Erythroblast (primary cell): Measurements from ENCODE around the gene NKX1-1.

Source experiments
- GATA1 ChIP-seq: IDR thresholded peaks from 2 replicates; pipeline ENCODE4 v1.6.1; 2011; ENCODE audit warnings: low read depth, mild to moderate bottlenecking, control low read depth, low read length, moderate library complexity
- POLR2A ChIP-seq: IDR thresholded peaks from 2 replicates; pipeline ENCODE4 v1.6.1; 2011; ENCODE audit warnings: mild to moderate bottlenecking, low read length

DNA sequence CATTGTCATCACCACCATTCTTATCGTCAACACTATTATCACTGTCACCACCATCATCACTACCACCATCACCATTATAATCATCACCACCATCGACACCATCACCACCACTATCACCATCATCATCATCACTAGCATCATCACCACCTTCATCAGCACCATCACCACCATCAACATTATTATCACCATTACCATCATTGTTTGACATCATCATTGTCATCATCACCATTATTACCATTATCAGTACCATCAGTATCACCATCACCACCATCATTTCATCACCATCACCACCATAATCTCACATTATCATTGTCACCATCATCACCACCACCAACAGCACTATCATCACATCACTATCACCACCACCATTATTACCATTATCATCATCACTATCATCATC is 47.5 kb upstream of the NKX1-1 start:
- TF ChIP-seq POLR2A = no peak
- TF ChIP-seq GATA1 = no peak
